ENCODE results near the gene DLL4.

GRCh38 chr15:40985541-40986330, 56.6 kb downstream of the DLL4 start:
- no peak for TF ChIP-seq CTCF (conservative IDR thresholded peaks at IDR 0.05; ENCODE audit: low read depth, low read length)
- TF ChIP-seq EZH2 (IDR thresholded peaks at IDR 0.05; ENCODE audit: borderline replicate concordance, low read depth, low read length, poor library complexity, severe bottlenecking): no peak

Measured in A673 (cell line).